ENCODE results near the gene HLA-DOA.

DNA sequence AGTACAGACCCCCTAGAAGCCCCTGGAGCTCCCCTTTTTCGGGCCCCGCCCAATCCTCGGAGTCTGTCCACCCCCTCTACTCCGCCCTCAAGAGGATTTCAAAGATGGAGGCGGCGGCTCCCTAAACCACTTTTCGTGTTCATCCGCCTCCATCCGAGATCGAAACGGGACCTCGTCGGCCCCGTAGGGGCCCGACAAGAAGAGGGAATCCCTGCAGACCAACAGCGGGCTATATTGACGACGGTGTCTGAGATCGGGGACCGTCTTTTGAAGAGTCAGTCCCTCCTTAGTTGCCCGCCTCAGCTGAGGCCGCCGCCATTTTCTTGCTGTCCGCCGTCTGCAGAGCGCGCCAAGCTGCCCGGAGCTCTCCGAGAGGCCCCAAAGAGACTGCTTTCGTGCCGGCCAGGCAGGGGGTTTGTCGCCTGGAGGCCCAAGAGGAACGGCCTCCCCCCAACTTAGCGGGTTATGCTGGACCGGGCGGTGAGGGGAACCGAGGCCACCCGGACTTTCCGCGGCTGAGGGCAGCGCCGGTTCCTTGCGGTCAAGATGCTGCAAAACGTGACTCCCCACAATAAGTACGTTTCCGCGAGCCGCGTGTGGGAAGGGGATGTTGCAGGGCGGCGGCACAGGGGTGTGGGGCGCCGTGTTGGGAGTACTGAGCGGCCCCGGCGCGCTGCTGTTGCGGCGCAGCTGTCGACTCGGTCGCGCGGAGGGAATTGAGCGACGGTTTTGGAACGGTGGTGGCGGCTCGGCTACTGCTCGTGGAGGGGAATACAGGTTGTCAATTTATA is 36.8 kb downstream of the HLA-DOA start:
- TF ChIP-seq POLR2A (IDR thresholded peaks at IDR 0.05), result no peak
- TF ChIP-seq, protein P1, sequence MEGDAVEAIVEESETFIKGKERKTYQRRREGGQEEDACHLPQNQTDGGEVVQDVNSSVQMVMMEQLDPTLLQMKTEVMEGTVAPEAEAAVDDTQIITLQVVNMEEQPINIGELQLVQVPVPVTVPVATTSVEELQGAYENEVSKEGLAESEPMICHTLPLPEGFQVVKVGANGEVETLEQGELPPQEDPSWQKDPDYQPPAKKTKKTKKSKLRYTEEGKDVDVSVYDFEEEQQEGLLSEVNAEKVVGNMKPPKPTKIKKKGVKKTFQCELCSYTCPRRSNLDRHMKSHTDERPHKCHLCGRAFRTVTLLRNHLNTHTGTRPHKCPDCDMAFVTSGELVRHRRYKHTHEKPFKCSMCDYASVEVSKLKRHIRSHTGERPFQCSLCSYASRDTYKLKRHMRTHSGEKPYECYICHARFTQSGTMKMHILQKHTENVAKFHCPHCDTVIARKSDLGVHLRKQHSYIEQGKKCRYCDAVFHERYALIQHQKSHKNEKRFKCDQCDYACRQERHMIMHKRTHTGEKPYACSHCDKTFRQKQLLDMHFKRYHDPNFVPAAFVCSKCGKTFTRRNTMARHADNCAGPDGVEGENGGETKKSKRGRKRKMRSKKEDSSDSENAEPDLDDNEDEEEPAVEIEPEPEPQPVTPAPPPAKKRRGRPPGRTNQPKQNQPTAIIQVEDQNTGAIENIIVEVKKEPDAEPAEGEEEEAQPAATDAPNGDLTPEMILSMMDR (IDR thresholded peaks at IDR 0.05 in 4 of 5, conservative IDR thresholded peaks at IDR 0.05 in 1 of 5), result no peak
